ENCODE measurements around the gene ACYP1.

The ACYP1 gene

DNA sequence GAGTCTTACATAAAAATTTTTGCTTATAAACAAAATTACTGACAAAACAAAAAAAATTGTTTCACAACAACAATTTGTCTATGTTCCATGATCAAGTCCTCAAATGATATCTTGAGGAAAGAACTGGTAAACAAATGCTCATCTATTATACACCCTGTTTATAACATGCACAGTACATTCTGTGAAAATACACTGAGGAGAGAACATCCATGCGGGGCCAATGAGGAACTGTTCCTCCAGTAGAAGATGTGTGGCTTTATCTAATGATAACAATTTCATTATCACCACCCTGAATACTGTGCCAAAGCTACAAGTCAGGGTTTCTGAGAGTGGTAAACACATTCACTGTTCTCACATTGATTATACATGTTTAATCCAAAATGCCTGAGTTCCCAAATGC is 23.3 kb downstream of the ACYP1 start:
- H3K27ac Mint-ChIP-seq, result no peak overlapping the region
- H3K36me3 Mint-ChIP-seq (ENCODE audit: low read depth), result peaks cover 84% of the 10 kb centered on the region
- peaks cover 18% of the 10 kb centered on the region for H3K4me1 Mint-ChIP-seq (ENCODE audit: low read depth)
- no peak overlapping the region for H3K4me3 Mint-ChIP-seq
- H3K27me3 Mint-ChIP-seq, result no peaks in the 10 kb centered on the region
- H3K9me3 Mint-ChIP-seq, result no peaks in the 10 kb centered on the region
- DNase-seq, result no peak

DNA sequence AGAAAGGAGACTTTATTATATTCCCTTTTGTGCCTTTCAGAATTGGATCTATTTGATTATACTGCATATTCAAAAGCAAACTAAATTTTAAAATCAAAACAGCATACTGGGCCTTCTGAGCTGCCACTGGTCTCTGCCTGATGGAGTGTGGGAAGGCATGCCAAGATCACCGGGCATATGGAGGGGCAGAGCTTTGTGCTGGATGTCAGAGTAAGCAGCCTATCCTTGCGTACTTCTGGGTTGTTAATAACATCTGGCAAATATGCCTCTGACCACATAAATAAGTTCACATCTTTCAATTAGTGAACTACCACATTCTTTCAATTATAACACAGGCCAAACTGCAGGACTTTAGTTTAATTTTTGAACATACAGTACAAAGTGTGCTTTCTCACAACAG is 30.9 kb downstream of the ACYP1 start:
- Mint-ChIP-seq H3K27me3 (no peaks in the 10 kb centered on the region), H3K4me1 (ENCODE audit: low read depth) (no peaks in the 10 kb centered on the region), H3K4me3 (no peak overlapping the region), H3K27ac (no peak overlapping the region), H3K9me3 (no peaks in the 10 kb centered on the region), H3K36me3 (ENCODE audit: low read depth) (peaks cover 80% of the 10 kb centered on the region)
- no peak for DNase-seq

DNA sequence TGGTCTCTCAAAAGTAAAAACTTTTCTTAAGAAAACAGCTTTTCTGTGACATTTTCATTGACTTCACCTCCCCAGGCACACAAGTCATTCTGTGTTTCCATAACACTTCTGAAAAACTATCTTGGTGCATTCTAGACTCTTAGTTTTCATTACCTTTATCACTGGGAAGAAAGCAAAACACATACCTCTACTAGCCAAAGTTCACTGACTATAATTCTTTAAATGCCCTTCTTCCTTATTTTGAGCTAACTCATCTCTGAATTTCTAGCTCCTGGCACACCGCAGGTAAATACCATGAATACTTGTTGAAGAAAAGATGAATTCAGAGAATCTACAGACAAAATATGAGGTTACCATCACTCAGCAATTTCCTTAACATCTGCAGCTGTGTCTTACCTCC is 33.7 kb downstream of the ACYP1 start:
- Mint-ChIP-seq H3K36me3 (ENCODE audit: low read depth) (peaks cover 61% of the 10 kb centered on the region), H3K9me3 (no peaks in the 10 kb centered on the region), H3K4me1 (ENCODE audit: low read depth) (no peaks in the 10 kb centered on the region), H3K27ac (no peak overlapping the region), H3K27me3 (no peaks in the 10 kb centered on the region), H3K4me3 (no peak overlapping the region)
- no peak for DNase-seq

DNA sequence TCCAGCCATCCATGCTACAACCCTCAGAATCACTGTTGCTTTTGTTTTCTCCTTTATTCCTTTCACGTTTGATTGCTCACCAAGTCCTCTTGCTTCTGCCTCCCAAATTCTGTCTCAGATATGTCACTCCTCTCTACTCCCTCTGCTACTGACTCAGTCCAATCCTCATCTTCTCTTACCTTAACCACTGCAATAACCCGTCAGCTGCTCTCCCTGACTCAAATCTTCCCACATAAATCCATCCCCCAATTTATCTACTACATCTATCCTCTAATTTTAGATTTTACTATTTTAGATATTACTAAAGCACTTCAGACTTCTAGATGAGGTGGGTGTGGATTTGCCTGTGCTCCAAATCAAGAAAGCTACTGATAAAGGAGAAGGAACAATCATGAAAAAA is 37.9 kb downstream of the ACYP1 start:
- no peak for DNase-seq
- Mint-ChIP-seq H3K36me3 (ENCODE audit: low read depth) (peaks cover 52% of the 10 kb centered on the region), H3K4me3 (no peak overlapping the region), H3K27me3 (no peaks in the 10 kb centered on the region), H3K4me1 (ENCODE audit: low read depth) (no peaks in the 10 kb centered on the region), H3K9me3 (no peaks in the 10 kb centered on the region), H3K27ac (no peak overlapping the region)

DNA sequence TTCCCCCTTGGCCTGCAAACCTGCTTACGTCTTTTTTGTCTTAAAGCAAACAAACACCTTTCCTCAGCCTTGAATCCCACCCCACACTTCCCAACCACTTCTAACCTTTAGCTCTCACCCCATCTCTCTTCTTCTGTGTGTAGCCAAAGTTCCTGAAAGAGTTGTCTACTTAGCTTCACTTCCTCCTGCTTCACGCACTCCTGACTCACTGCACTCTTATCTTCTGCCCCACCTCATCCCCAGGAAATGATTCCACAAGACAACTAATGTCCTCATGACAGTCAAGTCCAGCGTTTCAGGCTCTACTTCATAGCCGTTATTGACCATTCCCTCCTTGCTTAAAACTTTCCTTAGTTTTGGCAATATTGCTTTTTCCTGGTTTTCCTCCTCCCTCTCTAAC is 38.7 kb downstream of the ACYP1 start:
- DNase-seq, result no peak
- Mint-ChIP-seq H3K4me1 (ENCODE audit: low read depth) (no peaks in the 10 kb centered on the region), H3K27me3 (no peaks in the 10 kb centered on the region), H3K9me3 (no peaks in the 10 kb centered on the region), H3K4me3 (no peak overlapping the region), H3K36me3 (ENCODE audit: low read depth) (peaks cover 50% of the 10 kb centered on the region), H3K27ac (no peak overlapping the region)

DNA sequence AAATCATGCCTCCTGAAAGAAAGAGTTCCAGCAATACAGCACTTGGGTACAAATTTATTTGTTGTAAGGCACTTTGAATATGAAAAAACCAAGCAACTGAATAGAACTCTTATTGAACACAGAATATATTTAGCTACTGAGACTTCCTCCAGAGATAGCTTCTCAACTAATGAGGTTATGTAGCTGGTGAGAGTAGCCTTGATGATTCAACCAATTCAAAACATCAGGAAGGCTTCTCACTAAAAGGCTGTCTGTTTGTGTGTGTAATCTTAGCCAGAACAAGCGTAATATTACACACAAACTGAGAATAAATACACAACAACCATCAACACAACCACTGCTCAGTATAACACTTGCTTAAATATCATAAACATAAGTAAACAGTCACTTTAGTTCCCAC is 40.7 kb downstream of the ACYP1 start:
- peaks cover 52% of the 10 kb centered on the region for H3K36me3 Mint-ChIP-seq (ENCODE audit: low read depth)

DNA sequence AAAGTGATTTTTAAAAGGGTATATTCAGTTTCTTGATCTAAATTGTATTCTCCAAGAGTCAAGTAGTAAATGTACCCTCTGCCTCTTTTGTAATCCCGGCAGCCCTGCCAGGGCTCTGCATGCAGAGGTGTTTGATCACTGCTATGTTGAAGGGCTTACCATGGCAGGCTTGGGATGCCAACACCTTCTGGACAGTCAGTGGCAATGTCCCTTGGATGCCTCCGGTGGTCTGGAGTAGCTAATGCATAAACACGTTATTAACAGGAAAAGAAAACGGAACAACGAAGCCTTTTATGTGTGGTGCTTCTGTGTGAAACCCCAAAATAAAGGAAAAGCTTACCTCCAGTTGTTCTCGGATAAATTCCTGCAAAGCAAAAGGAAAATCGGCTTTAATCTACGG is 41.2 kb downstream of the ACYP1 start:
- no peak overlapping the region for H3K4me3 Mint-ChIP-seq
- no peaks in the 10 kb centered on the region for H3K4me1 Mint-ChIP-seq (ENCODE audit: low read depth)
- no peak for DNase-seq
- no peaks in the 10 kb centered on the region for H3K9me3 Mint-ChIP-seq
- H3K36me3 Mint-ChIP-seq (ENCODE audit: low read depth), result peaks cover 53% of the 10 kb centered on the region
- no peaks in the 10 kb centered on the region for H3K27me3 Mint-ChIP-seq
- H3K27ac Mint-ChIP-seq, result no peak overlapping the region

More for the DNA sequence above, 40.7 kb downstream of the ACYP1 start:
- DNase-seq, result no peak
- no peaks in the 10 kb centered on the region for H3K27me3 Mint-ChIP-seq
- no peak overlapping the region for H3K27ac Mint-ChIP-seq
- no peaks in the 10 kb centered on the region for H3K9me3 Mint-ChIP-seq
- no peaks in the 10 kb centered on the region for H3K4me1 Mint-ChIP-seq (ENCODE audit: low read depth)
- H3K4me3 Mint-ChIP-seq, result no peak overlapping the region

DNA sequence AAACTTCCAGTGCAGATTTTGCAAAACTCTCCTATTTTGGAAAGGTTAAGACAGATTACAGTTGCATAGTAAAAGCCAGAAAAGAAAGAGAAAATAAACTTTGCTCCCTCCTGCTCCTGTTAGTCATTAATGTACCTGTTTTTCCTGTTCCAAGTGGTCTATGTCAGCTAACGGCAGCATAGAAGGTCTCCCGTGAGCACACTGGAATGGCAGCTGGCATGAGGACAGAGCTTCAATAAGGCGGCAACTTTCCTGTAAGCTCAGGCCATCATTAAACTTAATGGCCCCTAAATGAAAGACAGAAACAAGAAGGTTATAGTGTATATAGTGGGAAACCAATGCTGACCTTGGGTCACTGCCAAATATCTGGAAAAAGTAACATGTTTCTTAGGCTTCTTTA is 45.1 kb downstream of the ACYP1 start:
- H3K27me3 Mint-ChIP-seq, result no peaks in the 10 kb centered on the region

DNA sequence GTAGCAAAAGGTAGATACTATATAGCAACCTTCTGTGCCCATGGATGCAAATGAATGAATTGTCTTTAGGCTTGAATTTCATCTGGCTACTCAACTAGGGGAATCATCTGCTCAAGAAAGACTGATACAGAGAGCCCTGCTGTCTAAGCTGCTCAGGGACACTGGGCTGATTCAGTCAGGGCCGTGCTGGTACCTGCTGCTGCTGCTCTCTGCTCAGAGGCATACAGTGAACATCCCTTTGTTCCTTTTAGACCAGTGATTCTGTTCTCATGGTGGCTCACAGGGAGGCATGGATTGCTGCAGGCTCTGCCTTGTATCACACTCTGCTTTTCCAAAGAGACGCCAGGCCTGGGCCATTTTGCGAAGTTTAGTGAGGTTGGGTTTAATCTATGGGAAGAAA is 47.0 kb downstream of the ACYP1 start:
- H3K4me3 Mint-ChIP-seq, result no peak overlapping the region
- H3K27ac Mint-ChIP-seq, result no peak overlapping the region
- H3K9me3 Mint-ChIP-seq, result no peaks in the 10 kb centered on the region
- H3K27me3 Mint-ChIP-seq, result no peaks in the 10 kb centered on the region
- DNase-seq, result no peak
- H3K4me1 Mint-ChIP-seq (ENCODE audit: low read depth), result peaks cover 8% of the 10 kb centered on the region
- peaks cover 91% of the 10 kb centered on the region for H3K36me3 Mint-ChIP-seq (ENCODE audit: low read depth)

More for the DNA sequence above, 45.1 kb downstream of the ACYP1 start:
- H3K36me3 Mint-ChIP-seq (ENCODE audit: low read depth), result peaks cover 88% of the 10 kb centered on the region
- H3K4me1 Mint-ChIP-seq (ENCODE audit: low read depth), result no peaks in the 10 kb centered on the region
- H3K9me3 Mint-ChIP-seq, result no peaks in the 10 kb centered on the region
- H3K4me3 Mint-ChIP-seq, result no peak overlapping the region
- H3K27ac Mint-ChIP-seq, result no peak overlapping the region
- DNase-seq, result no peak

DNA sequence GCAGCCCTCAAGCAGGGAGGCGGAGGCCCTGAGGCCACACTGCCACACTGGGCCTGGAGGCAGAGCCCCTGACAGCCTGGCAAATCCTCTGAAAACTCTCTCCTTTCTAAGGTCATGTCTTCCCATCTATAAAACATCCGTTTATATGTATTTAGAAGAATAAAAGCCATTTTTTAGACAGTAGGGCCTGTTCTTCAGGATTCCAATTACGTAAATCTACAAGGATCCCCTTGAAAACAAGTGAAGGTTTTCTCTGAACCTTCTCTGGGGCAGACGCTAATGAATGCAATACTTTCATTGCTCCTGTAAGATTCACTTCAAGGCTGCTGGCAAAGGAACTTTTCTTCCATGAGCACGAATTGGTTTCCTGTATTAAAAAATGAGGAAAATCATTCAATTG is 48.3 kb downstream of the ACYP1 start:
- no peaks in the 10 kb centered on the region for H3K9me3 Mint-ChIP-seq
- H3K4me3 Mint-ChIP-seq, result no peak overlapping the region
- H3K27me3 Mint-ChIP-seq, result no peaks in the 10 kb centered on the region
- no peak overlapping the region for H3K27ac Mint-ChIP-seq
- peaks cover 20% of the 10 kb centered on the region for H3K4me1 Mint-ChIP-seq (ENCODE audit: low read depth)
- H3K36me3 Mint-ChIP-seq (ENCODE audit: low read depth), result peaks cover 92% of the 10 kb centered on the region
- no peak for DNase-seq

DNA sequence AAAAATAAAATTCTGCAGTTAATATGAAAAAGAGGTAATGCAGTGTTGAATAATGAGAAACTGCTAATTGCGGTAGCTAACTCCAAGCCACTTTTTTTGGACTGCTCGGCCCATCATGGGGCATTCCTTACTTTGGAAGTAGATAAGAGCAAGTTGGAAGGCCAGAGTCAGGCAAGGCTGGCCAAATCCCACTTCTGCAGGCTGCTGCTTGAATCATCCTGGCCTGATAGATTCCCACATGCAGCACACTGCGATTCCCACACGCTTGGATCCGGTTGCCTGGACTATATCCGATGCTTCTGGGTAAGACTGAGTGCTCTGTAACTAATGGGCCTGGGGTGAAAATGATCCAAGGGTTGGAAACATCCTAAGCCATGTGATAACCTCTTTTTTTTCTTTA is 50.5 kb downstream of the ACYP1 start:
- Mint-ChIP-seq H3K9me3 (no peaks in the 10 kb centered on the region), H3K27ac (no peak overlapping the region), H3K36me3 (ENCODE audit: low read depth) (peaks cover 96% of the 10 kb centered on the region), H3K4me3 (no peak overlapping the region), H3K27me3 (no peaks in the 10 kb centered on the region), H3K4me1 (ENCODE audit: low read depth) (peaks cover 26% of the 10 kb centered on the region)
- DNase-seq, result no peak

DNA sequence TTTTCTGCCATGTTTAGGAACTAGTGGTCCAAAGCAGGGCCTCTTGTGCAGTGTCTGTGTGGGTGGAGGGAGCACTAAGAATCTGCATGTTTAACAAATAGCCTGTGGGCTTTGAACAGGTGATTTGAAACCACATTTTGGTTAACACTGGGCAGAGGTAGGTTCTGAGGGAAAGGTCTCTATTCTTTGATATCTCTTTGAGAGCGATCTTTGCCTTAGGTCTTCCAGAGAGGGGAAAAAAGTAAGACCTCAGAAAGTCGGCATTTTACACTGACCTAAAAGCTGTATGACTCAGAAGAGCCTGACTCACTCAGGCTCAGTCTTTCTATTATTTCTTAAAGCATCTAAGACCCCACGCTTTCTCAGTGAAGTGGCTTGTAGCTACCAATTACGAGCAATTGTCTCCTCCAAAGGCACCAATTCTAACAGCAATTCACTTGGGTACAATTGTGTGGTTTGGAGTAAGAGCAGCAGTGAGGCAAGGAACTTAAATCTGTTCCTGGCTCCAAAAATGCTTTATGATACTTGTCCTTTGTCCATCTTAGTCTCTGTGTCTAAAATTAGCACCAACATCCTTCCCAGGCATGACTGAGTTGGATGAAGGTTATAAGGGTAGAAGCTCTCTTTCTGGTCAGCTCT is 52.3 kb downstream of the ACYP1 start:
- Mint-ChIP-seq H3K36me3 (ENCODE audit: low read depth) (peaks cover 97% of the 10 kb centered on the region), H3K27me3 (no peaks in the 10 kb centered on the region), H3K9me3 (no peaks in the 10 kb centered on the region), H3K4me3 (no peak overlapping the region), H3K4me1 (ENCODE audit: low read depth) (peaks cover 37% of the 10 kb centered on the region), H3K27ac (peak overlapping the region; percentile 79)
- no peak for DNase-seq

DNA sequence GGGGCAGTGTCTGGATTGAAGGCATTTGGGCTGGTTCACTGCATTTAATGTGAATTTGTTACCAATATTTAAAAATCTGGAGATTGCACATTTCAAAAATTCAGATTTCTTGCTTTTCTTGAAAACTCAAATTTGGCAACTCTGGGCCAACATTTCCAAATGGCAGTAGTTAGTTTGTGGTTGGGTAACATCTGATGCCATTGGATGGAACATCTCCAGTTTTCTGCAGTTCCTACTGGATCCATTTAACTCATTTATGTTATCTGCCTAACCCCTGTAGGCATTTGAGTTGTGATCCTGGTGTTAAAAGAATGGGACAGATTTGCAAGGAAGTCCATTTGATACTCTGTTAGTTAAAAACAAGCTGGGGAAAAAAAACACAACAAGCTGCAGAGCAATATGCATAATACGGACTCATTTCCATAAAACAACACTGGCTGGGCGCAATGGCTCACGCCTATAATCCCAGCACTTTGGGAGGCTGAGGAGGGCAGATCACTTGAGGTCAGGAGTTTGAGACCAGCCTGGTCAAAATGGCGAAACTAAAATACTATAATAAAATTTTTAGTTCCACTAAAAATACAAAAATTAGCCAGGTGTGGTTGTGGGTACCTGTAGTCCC is 53.2 kb downstream of the ACYP1 start:
- DNase-seq, result no peak
- H3K4me3 Mint-ChIP-seq, result no peak overlapping the region
- H3K27ac Mint-ChIP-seq, result peak overlapping the region; percentile 63
- H3K4me1 Mint-ChIP-seq (ENCODE audit: low read depth), result peaks cover 41% of the 10 kb centered on the region
- no peaks in the 10 kb centered on the region for H3K27me3 Mint-ChIP-seq
- H3K9me3 Mint-ChIP-seq, result no peaks in the 10 kb centered on the region
- H3K36me3 Mint-ChIP-seq (ENCODE audit: low read depth), result peaks cover 97% of the 10 kb centered on the region

DNA sequence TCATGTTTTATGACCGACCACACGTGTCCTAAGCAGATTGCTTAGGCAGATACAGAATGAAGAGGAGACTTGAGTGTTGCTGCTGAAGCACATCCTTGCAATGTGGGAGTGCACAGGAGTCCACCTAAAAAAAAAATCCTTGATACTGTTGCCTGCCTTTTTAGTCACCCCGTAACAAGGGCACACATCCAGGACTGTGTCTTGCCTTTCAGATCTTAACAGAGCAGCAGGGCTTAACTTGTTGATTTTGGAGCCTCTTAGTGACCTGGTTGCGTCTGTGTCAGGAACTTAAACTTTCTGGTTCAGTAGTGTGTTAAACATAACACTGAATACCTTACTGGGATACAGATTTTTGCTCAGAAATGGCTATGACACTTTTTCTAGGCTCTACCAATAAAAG is 54.6 kb downstream of the ACYP1 start:
- no peaks in the 10 kb centered on the region for H3K27me3 Mint-ChIP-seq
- H3K4me1 Mint-ChIP-seq (ENCODE audit: low read depth), result peaks cover 54% of the 10 kb centered on the region
- H3K4me3 Mint-ChIP-seq, result no peak overlapping the region
- H3K9me3 Mint-ChIP-seq, result no peaks in the 10 kb centered on the region
- H3K27ac Mint-ChIP-seq, result no peak overlapping the region
- peaks cover 98% of the 10 kb centered on the region for H3K36me3 Mint-ChIP-seq (ENCODE audit: low read depth)
- DNase-seq, result no peak

DNA sequence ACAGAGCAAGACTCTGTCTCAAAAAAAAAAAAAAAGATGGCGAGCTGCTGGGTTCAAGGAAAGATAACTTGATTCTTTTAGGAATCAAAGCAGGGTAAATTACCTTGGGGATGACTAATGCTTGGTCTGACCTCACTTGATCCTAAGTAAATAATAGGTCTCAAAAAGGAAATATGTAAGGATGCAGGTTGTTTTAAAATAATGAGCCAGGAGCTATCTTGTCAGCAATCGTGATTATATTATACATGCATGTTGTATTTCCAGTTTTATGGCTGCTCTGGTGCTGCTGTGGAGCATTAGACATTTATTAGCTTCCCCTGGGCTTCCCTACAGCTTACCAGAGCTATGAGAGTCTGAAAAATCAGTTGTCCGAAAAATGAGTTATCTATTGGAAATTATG is 58.5 kb downstream of the ACYP1 start:
- no peaks in the 10 kb centered on the region for H3K27me3 Mint-ChIP-seq
- H3K4me1 Mint-ChIP-seq (ENCODE audit: low read depth), result peaks cover 50% of the 10 kb centered on the region
- H3K36me3 Mint-ChIP-seq (ENCODE audit: low read depth), result peaks cover 76% of the 10 kb centered on the region
- H3K27ac Mint-ChIP-seq, result peak overlapping the region; percentile 22
- DNase-seq, result no peak
- no peak overlapping the region for H3K4me3 Mint-ChIP-seq
- no peaks in the 10 kb centered on the region for H3K9me3 Mint-ChIP-seq
